Karpas-422 (cell line): ENCODE measurements around the gene RIBC2. TPM values are rescaled to one million over a fixed set of nuclear protein-coding genes. Genes with fewer than 3 reads are reported as not detected.

Experiments used
- DNase-seq: peaks from one replicate; pipeline ENCODE4 v3.0.0-alpha.2; 2015
- H2AFZ ChIP-seq: fragments of 200-600 bp; sonication (generic); 2 replicates; pipeline ENCODE4 v1.6.1; 2014; ENCODE audit warnings: antibody characterized with exemption, low read length, mixed read lengths
- H3K27ac ChIP-seq: fragments of 200-600 bp; sonication (generic); 2 replicates; pipeline ENCODE4 v1.5.1; 2014; ENCODE audit warnings: mild to moderate bottlenecking, low read length, moderate library complexity
- H3K27me3 ChIP-seq: fragments of 200-600 bp; sonication (generic); 2 replicates; pipeline ENCODE4 v1.6.1; 2014; ENCODE audit warnings: low read length, mixed read lengths
- H3K36me3 ChIP-seq: fragments of 200-600 bp; sonication (generic); 2 replicates; pipeline ENCODE4 v1.6.1; 2014; ENCODE audit warnings: low read length, mixed read lengths; ENCODE audit not compliant: insufficient read depth
- H3K4me1 ChIP-seq: fragments of 200-600 bp; sonication (generic); 2 replicates; pipeline ENCODE4 v1.6.1; 2014; ENCODE audit warnings: mild to moderate bottlenecking, low read length, mixed read lengths
- H3K4me2 ChIP-seq: fragments of 200-600 bp; sonication (generic); 2 replicates; pipeline ENCODE4 v1.6.1; 2014; ENCODE audit warnings: low read length, low read depth, mild to moderate bottlenecking; ENCODE audit not compliant: poor library complexity, severe bottlenecking
- H3K4me3 ChIP-seq: fragments of 200-600 bp; sonication (generic); 2 replicates; pipeline ENCODE4 v1.5.1; 2014; ENCODE audit warnings: mild to moderate bottlenecking, antibody characterized with exemption, low read length, mixed read lengths
- H3K79me2 ChIP-seq: fragments of 200-600 bp; sonication (generic); 2 replicates; pipeline ENCODE4 v1.6.1; 2014; ENCODE audit warnings: mild to moderate bottlenecking, low read length, mixed read lengths
- H3K9ac ChIP-seq: fragments of 200-600 bp; sonication (generic); 2 replicates; pipeline ENCODE4 v1.6.0; 2014; ENCODE audit warnings: low read length
- H3K9me2 ChIP-seq: fragments of 200-600 bp; sonication (generic), shearing (Covaris generic); replicated peaks from 2 replicates; pipeline ENCODE4 v1.6.0; 2014; ENCODE audit warnings: mild to moderate bottlenecking, low read length, moderate library complexity; ENCODE audit not compliant: insufficient read depth
- H3K9me3 ChIP-seq: fragments of 300-700, 200-600 bp; sonication (generic); 2 replicates; pipeline ENCODE4 v1.6.1; 2014; ENCODE audit warnings: low read length, mixed read lengths
- H4K20me1 ChIP-seq: fragments of 200-600 bp; sonication (generic); 2 replicates; pipeline ENCODE4 v1.6.1; 2014; ENCODE audit warnings: mild to moderate bottlenecking, antibody characterized with exemption, low read length, low read depth; ENCODE audit not compliant: insufficient read depth
- total RNA-seq: library from RNA; depleted of rRNA; stranded (reverse); fragments of >200 nt; shearing (Covaris generic); gene quantifications from 2 replicates; pipeline ENCODE4 v1.2.3, GENCODE V29; 2014; ENCODE audit warnings: low replicate concordance

Gene RIBC2
- total RNA-seq, 1 experiment from 2014 or later: not detected

- no peaks in the 10 kb centered on the region for H3K4me1 ChIP-seq
- no peaks in the 10 kb centered on the region for H3K9me3 ChIP-seq
- H3K4me3 ChIP-seq: no peak overlapping the region
- no peak for DNase-seq
- no peaks in the 10 kb centered on the region for H3K27me3 ChIP-seq
- no peaks in the 10 kb centered on the region for H3K79me2 ChIP-seq
- H3K9ac ChIP-seq: no peak overlapping the region
- no peak overlapping the region for H3K27ac ChIP-seq
- no peak overlapping the region for H3K4me2 ChIP-seq
- H3K36me3 ChIP-seq: no peaks in the 10 kb centered on the region
- no peaks in the 10 kb centered on the region for H4K20me1 ChIP-seq
- H3K9me2 ChIP-seq: no peaks in the 10 kb centered on the region
- H2AFZ ChIP-seq: no peak overlapping the region
Measured at GRCh38 chr22:45427114-45427513, 13.6 kb downstream of the RIBC2 start.

- Histone ChIP-seq H3K4me1 (no peaks in the 10 kb centered on the region), H3K4me3 (no peak overlapping the region), H3K4me2 (no peak overlapping the region), H3K27ac (no peak overlapping the region), H2AFZ (no peak overlapping the region), H3K36me3 (no peaks in the 10 kb centered on the region), H3K9ac (no peak overlapping the region), H4K20me1 (no peaks in the 10 kb centered on the region), H3K27me3 (no peaks in the 10 kb centered on the region), H3K9me3 (no peaks in the 10 kb centered on the region), H3K79me2 (no peaks in the 10 kb centered on the region), H3K9me2 (no peaks in the 10 kb centered on the region)
- DNase-seq: no peak
Measured at GRCh38 chr22:45428391-45429385, 15.2 kb downstream of the RIBC2 start.

GRCh38 chr22:45429424-45429823 lies 15.9 kb downstream of the RIBC2 start:
- Histone ChIP-seq H3K9ac (no peak overlapping the region), H3K9me2 (no peaks in the 10 kb centered on the region), H3K4me1 (no peaks in the 10 kb centered on the region), H3K4me3 (no peak overlapping the region), H3K79me2 (no peaks in the 10 kb centered on the region), H4K20me1 (no peaks in the 10 kb centered on the region), H3K9me3 (no peaks in the 10 kb centered on the region), H3K4me2 (no peak overlapping the region), H3K36me3 (no peaks in the 10 kb centered on the region), H3K27me3 (no peaks in the 10 kb centered on the region), H3K27ac (no peak overlapping the region), H2AFZ (no peak overlapping the region)
- no peak for DNase-seq

- Histone ChIP-seq H3K9ac (no peak overlapping the region), H3K27ac (no peak overlapping the region), H3K79me2 (no peaks in the 10 kb centered on the region), H3K9me3 (no peaks in the 10 kb centered on the region), H3K4me1 (no peaks in the 10 kb centered on the region), H3K36me3 (no peaks in the 10 kb centered on the region), H3K27me3 (no peaks in the 10 kb centered on the region), H3K4me2 (no peak overlapping the region), H2AFZ (no peak overlapping the region), H3K4me3 (no peak overlapping the region), H4K20me1 (no peaks in the 10 kb centered on the region; the same call in 1 of the 2 replicates), H3K9me2 (no peaks in the 10 kb centered on the region)
- DNase-seq: no peak
Measured at GRCh38 chr22:45429981-45430775, 16.7 kb downstream of the RIBC2 start.

- no peaks in the 10 kb centered on the region for H3K27me3 ChIP-seq
- no peak overlapping the region for H3K27ac ChIP-seq
- H3K36me3 ChIP-seq: no peaks in the 10 kb centered on the region
- no peaks in the 10 kb centered on the region for H3K4me1 ChIP-seq
- no peaks in the 10 kb centered on the region; the same call in 1 of the 2 replicates for H4K20me1 ChIP-seq
- H3K4me3 ChIP-seq: no peak overlapping the region
- no peaks in the 10 kb centered on the region for H3K9me3 ChIP-seq
- no peak overlapping the region for H3K4me2 ChIP-seq
- no peaks in the 10 kb centered on the region for H3K9me2 ChIP-seq
- H3K9ac ChIP-seq: no peak overlapping the region
- no peak for DNase-seq
- H3K79me2 ChIP-seq: no peaks in the 10 kb centered on the region
- no peak overlapping the region for H2AFZ ChIP-seq
Measured at GRCh38 chr22:45430871-45431270, 17.4 kb downstream of the RIBC2 start.

- H3K4me2 ChIP-seq: no peak overlapping the region
- H3K27me3 ChIP-seq: no peaks in the 10 kb centered on the region
- H3K79me2 ChIP-seq: no peaks in the 10 kb centered on the region
- no peak overlapping the region for H3K9ac ChIP-seq
- H4K20me1 ChIP-seq: no peaks in the 10 kb centered on the region; the same call in 1 of the 2 replicates
- no peaks in the 10 kb centered on the region for H3K4me1 ChIP-seq
- H3K9me3 ChIP-seq: no peaks in the 10 kb centered on the region
- no peak overlapping the region for H2AFZ ChIP-seq
- H3K27ac ChIP-seq: no peak overlapping the region
- H3K9me2 ChIP-seq: no peaks in the 10 kb centered on the region
- no peak for DNase-seq
- H3K36me3 ChIP-seq: no peaks in the 10 kb centered on the region
- H3K4me3 ChIP-seq: no peak overlapping the region
Measured at GRCh38 chr22:45434981-45435380, 21.5 kb downstream of the RIBC2 start.

- H4K20me1 ChIP-seq: no peaks in the 10 kb centered on the region; the same call in 1 of the 2 replicates
- H3K9me3 ChIP-seq: no peaks in the 10 kb centered on the region
- no peaks in the 10 kb centered on the region for H3K27me3 ChIP-seq
- H3K36me3 ChIP-seq: no peaks in the 10 kb centered on the region
- no peak overlapping the region for H3K4me3 ChIP-seq
- no peaks in the 10 kb centered on the region for H3K79me2 ChIP-seq
- no peak overlapping the region for H3K4me2 ChIP-seq
- peak; percentile 90 for DNase-seq
- H3K9me2 ChIP-seq: no peaks in the 10 kb centered on the region
- no peak overlapping the region for H2AFZ ChIP-seq
- no peaks in the 10 kb centered on the region for H3K4me1 ChIP-seq
- H3K27ac ChIP-seq: no peak overlapping the region
- no peak overlapping the region for H3K9ac ChIP-seq
Measured at GRCh38 chr22:45435544-45436139, 22.1 kb downstream of the RIBC2 start.
